GM21723 (cell line): ENCODE measurements around the gene KNSTRN.

ENCODE experiments used
- ATAC-seq: cut with Tn5 transposase; IDR thresholded peaks from one replicate; pipeline ENCODE4 v1.9.1; 2021; ENCODE audit warnings: mild to moderate bottlenecking, moderate library complexity; ENCODE audit not compliant: unreplicated experiment

Gene KNSTRN

DNA sequence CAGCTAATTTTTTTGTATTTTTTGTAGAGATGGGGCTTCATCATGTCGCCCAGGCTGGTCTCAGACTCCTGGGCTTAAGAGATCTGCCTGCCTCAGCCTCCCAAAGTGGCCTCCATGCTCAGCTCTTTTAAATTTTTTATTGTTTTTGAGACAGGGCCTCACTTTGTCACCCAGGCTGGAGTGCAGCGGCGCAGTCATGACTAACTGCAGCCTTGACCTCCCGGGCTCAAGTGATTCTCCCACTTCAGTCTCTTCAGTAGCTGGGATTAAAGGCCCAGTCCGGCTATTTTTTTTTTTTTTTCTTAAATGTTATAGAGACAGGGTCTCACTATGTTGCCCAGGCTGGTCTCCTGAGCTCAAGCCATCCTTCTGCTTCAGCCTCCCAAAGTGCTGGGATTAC lies 43.2 kb downstream of the KNSTRN start:
- ATAC-seq = no peak

DNA sequence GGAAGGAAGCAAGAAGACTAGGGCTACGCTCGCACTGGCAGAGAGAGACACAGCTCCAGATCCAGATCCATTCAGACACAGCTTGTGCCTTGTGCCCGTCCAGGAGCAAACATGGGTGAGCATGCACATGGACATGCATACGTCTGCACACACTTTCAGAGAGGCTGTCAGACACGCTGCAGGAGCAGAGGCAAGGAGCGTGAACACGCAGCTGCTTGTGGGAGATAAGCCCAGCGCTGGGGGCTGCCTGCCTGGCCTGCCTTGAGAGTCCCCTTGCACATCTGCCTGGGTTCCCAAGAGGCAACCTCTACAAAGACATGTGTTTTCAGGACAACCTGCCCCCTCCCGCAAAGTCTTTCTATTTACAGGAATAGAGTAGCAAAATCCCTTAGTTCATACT lies 44.7 kb downstream of the KNSTRN start:
- ATAC-seq = no peak

DNA sequence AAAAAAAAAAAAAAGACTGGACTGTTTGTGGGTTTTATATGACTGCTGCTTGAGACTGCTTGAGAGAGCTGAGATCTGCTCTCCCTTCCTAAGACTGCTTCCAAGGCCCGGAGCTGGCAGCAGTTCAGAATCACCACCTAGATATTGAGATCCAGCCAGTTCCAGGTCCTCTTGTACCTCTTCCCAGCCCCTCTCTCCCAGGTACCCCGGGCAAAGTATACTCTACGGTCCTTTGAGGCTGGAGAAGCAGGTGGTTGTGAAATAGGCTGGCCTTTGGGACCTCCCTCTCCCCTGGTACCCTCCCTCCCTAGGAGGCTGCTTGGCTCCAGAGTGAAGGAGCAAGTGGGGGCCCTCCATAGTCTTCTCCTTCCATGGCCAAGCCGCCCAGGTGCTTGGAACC lies 45.7 kb downstream of the KNSTRN start:
- no peak for ATAC-seq

DNA sequence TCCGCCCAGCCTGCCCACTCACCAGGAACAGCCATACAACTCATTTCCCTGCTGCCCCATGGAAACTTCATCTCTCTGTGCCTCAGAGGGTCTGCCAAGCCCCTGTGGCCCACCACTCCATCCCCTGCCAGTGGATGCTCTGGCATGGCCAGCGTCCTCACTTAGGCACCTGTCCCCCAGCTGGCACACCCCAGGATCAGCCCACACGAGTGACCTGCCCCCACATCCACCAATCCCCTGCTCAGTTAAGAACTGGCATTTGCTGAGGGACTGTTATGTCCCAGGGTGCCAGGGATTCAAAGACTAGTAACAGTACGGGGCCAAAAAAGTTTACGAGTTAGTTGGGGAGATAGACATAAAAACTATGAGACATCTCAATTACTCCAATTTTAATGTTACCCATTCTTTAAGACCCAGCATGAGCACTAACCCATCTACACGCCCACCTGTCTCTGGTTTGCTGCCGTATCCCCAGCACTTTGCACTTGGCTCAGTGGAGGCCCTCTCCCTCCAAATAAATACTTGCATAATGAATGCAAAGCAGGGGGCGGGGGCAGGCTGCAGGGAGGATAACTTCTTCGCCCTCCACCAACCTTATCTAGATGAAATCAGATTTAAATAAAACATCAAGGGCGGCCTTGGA lies 46.7 kb downstream of the KNSTRN start:
- no peak for ATAC-seq

DNA sequence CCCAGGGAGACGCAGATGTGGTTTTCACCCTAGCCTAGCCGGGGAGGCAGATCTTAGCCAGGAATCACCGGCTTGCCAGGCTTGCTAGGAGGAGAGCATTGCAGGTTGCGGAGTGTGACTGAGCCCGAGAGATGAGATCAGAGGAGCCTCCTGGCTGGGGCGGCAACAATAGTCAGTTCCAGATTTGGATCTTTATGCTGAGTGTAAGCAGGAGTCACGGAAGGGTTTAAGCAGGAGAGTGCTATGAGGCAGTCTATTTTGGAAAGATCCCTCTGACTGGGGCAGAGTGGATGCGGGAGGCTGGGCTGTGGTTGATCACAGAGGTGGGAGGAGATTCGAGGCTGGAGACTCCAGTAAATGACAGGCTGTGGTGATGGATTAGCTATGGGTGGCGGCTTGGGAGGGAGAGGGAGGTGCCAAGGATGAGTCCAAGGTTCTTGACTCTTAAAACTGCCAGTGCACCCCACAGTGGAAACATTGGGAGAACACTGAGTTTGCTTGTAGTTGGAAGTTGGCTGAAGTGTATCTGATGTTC lies 47.8 kb downstream of the KNSTRN start:
- no peak for ATAC-seq

DNA sequence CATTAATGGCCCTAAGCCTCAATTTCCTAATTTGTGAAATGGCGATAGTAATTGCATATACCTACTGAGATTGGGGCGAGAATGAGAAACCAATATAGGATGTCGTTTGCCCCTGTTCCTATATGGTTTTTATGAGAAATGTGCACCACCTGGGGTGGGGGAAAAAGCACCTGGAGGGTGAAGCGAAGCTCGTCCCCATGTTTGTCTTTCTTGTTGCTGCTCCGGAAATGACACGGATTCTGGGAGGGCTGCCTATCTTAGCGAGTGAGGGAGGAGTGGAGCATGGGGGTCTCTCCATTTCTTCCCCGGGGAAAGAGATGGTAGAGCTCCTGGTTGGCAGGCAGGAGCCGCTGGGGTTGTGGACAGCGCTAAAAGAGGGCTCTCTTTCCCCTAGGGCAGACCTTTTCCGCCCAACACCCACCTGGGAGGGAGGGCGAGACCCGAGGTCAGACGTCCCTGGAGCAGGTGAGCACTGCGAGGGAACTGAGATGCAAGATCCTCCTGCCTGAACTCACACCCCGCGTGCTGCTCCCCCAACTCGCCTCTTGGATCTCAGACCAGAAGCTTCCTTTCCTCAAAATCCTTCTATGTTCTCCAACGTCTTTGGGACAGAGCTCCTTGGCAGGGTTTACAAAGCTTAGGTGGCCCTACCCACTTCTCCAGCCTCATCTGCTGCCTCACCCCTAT lies 52.6 kb downstream of the KNSTRN start:
- ATAC-seq = no peak

DNA sequence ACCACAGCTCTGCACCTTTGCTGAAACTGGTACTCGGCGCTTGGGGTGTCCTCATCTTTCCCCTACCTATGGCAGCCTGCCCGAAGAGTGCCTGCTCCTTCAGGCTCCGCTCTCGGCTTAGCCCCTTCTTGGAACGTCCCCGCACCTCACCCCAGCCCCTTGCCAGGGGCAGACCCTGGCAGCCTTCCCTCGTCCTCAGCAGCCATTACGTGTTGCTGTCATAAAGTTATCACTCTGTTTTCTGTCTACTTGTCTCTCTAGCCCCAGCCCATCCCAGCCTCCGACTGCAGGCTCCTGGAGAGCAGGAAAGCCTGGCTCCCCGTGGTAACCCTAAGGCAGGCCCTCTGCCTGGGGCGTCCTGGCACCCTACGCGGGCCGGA lies 53.2 kb downstream of the KNSTRN start:
- no peak for ATAC-seq

DNA sequence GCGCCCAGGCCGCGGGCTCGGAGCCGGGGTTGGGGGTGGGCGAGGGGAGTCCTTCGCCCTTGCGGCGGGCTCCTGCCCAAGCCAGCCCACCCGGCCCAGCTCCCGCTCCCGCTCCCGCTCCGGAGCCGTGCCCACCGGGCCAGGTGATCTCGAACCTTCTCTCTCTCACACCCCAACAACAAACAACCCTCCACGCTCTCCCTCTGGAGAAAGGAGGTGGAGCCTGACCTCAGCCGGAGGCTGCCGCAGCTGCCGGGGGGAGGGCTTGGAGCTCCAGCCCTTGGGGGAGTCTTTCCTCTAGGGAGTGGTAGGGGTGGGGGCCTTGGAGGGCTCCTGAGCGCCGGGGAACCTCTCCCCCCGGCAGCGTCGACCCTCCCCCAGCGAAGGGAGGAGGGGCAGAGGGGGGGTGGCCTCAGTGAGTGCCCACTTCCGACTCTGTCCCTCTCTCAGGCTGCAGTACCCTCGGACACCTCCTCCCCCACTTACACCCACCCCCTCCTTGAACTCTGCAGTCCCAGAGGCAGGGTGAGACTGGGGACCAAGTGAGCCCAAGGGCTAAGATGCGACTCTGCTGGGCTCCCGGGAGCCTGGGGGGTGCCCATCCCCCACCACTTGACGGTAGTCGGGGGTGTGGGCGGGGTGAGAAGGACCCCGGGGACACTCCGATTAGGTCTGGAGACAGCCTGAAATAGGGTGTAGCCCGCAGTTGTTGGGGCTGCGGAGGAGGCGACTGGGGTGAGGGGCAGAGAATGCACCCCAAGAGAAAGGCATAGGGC lies 53.8 kb downstream of the KNSTRN start:
- no peak for ATAC-seq

DNA sequence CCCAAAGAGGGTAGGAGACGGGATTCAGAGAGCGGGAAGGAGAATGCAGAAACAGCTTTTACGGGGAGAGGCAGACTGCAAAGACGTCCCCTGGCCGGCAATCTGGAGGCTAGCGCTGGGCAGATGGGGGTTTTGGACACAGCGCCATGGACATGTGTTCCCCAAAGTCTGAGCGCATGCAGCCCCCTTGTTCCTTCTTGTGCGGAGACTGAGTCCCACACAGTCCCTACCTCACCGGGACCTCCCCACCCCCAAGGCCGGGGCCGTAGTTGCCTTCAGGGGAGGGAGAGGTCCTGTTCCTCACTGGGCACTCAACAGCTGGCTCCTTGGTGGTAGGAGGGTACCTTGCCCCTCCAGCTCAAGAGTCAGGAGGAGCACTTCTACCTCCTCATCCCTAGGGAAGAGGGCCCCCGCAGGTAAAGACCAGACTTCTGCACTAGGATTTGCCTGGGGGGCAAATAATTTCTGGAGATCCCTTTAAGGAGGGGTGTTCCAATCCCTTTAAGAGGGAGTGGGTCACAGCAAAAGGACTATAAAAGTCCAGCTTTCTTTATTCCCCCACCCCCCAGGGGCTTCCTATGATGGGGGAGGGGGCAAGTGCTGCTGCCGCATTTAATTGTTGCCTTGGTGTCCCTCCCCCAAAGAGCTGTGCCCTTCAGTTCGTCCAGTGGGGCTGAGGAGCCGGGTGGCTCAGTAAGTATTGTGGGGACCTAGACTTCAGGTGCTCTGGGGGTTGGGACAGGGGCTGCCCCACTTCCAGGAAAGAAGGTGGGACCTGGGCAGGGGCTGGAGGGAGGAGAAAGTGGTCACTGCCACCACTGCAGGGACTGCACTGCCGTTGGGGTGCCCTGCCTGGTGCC lies 54.6 kb downstream of the KNSTRN start:
- no peak for ATAC-seq

DNA sequence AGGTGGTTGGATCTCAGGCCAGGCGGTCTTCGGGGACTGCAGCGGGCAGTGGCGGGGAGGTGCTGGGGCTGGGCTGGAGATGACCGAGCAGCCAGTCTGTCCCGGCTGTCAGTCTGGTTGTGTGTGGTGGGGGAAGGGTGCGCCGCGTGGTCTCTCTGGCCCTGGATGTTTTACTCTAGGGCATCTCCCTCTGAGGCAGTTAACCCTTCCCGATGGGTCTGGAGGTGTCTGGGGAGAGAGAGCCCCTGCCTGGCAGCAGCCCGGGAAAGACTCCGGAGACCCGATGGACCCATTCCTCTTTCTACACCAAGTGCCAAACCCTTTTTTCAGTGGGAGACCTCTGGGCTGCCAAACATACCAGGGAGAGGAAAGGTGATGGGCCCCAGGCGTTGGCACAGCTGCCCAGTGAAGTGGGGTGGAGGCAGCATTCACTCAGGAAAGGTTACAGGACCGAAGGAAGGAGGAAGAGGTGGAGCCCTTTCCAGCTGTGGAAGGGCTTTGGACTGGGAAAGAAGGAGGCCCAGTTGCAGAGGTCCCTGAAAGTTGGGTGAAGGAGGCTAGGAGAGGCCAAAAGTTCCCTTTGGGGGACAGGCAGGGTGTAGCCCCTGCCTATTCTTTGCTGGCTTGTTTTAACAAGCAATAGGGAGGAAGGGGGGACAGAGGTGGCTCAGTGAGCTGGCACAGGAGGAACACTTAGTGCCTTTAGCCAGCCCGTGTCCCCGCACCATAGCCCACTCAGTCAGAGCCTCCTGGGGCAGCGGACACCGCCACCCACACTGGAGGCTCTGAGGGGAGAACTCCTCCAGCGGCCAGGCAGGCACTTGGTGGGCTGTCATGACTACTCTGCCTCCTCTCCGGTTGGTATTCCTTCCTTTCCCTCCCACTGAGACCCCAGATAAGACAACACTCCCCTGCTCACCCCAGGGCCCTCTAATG lies 55.5 kb downstream of the KNSTRN start:
- no peak for ATAC-seq

DNA sequence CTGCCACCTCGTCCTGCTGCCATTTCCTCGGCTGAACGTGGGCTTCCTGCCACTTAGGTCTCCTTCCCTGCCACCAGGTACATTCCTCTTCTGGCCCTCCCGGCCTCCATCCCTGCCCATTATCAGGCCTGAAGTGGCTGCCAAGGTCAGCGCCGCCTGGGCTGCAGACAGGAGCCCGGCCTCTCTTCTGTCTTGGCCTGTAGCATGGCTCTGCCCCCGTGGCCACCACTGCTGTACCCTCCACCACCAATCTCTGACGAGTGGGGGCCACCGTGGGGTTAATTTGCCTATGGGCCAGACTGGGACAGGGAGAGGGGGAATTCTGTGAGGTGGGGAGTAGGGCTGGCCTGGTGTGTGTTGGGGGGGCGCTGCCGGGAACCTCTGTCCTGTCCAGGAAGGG lies 56.2 kb downstream of the KNSTRN start:
- ATAC-seq = no peak

DNA sequence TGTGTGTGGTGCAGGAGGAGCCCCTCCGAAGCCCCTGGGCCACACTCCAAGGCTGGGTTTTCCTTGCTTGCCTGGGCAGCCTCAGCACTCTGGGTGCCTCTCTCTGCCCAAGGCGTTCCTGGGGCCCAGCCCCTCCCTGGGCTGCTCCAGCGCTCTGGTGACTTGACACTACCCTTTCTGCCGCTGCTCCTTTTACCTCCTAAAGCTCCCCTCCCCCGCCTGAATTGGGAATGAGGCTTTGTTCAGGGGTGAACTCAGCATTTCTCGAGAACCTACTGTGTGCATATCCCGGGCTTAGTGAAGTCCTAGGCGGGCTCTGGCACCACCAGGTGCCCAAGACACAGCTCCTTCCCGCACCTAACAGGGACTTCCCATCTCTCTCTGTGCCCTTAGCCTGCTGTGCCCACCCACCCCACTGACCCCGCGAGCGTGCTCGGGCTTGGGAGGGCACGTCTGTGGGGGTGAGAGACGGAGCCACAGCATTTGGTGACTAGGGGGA lies 57.0 kb downstream of the KNSTRN start:
- ATAC-seq = no peak

DNA sequence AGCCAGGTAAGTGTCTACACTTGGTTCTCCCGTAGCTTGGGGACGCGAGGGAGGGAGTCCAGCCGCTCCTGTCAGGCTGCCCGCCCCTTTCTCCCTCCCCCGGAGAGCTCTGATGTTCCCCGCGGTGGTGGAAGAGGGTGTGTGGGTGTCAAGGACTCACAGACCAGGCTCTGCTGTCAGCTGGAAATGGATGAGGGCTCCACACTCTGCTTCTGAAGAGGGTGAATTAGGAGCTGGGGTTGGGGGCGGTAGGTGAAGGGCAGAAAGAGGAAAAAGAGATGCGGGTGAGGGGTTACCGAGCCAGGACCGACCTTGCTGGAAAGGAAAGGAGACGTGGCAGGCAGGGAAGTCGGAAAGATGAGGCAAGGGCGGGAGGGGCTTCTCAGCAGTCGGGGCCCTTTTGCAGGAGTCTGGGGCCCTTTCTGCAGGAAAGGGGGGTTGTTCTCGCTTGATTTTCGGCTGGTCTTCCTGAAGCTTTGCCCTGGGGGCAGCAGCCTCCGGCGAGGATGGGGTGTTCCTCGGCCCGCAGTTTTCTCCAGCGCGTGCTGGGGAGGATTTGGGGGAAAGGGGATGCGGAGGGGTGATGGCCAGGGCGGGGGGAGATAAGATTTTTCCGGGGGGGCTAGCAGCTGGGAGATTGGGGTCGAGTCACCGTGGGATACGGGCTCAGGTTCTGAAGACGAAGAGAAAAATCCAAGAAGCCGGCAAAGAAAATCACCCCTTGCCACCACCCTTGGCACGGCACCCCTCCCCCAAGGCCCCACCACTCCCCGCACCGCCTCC lies 57.6 kb downstream of the KNSTRN start:
- no peak for ATAC-seq

DNA sequence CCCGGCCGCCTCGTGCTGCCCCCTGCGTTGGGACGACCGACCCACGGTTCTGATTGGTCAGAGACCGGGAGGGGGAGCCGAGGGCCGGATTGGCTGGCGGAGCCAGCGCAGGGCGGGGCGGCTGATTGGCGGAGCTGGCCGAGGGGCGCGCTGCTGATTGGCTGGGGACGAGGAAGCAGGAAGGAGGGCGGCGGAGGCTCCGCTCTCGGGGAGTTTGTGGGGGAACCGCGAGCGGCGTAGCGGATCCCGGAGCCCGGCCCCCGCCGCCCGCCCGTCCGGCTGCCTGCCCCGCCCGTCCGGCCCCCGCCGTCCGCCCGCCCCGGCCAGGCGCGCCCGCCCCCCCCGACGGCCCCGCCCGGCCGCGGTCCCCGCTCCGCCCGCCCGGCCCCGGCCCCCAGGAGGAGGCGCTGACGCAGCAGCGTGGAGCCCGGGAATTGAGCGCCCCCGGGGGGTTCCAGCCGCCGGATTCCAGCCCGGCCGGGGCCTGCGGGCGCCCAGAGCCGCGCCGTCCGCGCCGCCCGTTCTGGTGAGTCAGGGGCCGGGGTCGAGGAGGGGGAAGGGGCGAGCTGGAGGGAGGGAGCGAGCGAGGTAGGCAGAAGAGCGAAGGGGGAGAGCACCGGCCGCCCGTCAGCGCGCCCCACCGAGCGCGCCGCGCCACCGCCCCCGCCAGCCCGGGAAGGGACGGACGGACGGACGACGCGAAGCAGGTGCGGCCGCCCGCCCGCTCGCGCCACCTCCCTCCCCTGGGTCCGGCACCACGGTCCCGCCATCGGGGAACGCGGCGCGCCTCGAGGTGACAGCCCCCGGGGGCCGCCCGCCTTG lies 58.4 kb downstream of the KNSTRN start, which contains the start of gene BAHD1:
Gene BAHD1 (plus strand): TSS at position 211 of the 822 bp plus-strand sequence. CDS start 17,512 bp downstream, outside the sequence.
- peak; percentile 76 for ATAC-seq

DNA sequence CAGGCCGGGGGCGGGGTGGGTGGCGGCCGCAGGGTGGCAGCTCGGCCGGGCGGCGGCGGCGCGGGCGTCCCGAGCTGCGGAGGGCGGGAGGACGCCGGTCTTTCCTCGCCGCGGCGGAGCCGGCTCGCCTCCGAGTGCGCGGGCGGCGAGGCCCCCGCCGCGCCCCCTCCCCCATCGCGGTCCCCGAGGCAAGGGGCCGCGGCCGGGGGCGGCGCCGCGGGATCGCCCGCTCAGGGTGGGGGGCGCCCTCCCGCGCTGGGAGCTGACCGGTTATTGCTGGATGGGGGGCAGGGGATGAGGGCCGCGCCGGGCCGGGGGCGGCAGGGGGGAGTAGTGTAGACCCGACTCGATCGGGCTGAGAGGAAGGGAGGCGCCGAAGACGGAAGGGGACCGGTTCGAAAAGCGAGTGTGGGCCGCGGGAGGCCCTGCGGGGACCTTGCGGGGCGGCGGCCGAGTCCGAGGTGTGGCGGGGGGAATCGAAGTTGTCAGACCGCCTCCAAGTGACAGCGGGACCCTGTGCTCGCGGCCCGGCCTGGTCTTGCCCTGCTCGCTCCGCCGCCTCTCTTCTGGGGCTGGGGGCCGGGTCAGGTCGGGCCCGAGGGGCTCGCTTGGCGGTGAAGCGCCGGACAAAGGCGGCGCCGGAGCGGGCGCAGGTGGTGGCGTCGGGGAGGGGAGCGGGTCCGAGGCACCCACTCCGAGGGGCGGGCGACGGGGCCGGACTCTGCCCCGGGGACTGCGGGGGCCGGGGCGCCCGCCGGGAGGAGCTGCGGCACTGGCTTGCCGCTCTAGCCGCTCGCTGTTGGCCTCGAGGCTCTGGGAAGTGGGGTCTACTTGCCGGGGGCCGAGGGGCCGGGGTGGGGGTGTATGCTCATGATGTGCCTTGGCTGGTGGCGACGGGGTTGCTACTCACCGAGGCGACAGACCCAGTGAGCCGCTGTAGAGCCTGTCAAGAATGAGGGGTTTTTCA lies 59.3 kb downstream of the KNSTRN start:
- peak; percentile 2 for ATAC-seq

DNA sequence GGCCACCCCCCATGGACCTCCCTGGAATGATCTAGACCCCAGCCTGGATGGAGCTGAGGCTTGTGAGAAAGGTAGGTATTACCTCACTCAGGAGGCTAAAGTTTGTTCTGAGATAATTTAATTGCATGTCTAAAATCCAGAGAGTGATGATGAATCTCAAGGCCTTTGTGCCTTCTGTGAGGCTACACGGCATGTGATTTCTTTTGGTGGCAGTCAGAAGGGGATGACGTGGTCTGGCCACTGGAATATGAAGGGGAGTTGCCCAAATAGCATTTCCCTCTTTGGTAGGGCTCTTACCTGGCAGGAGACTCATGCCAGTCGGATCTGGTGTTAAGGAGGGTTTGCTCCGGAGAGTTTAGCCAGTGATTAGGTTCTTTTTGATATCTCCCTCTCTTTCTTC lies 60.7 kb downstream of the KNSTRN start:
- ATAC-seq = no peak

DNA sequence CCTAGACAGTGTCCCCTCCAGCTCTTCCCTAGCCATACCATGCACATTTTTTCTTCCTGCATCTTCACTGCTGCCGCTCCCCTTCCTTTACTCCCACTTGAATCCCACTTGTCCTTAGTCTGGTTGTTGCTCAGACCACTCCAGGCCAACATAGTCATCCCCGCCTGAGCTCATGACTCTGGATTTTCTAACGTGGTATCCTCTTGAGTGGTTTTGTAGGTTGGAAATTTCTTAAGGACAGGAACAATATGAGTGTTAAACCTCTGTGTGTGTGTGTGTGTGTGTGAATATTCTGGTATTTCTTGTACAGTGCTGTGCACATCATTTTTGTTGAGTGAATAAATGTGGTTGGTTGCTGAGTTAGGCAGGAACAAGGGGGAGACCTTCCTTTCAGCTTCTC lies 61.3 kb downstream of the KNSTRN start:
- no peak for ATAC-seq
